Measurements from ENCODE around the gene CLSTN3.

CLSTN3 gene

GRCh38 chr12:7150356-7150755 lies 20.2 kb downstream of the CLSTN3 start:
- no peak overlapping the region for H3K9ac ChIP-seq
- H3K4me3 ChIP-seq (IDR thresholded peaks at IDR 0.05; ENCODE audit: insufficient read depth, low read depth, low read length): no peak overlapping the region
- H4K20me1 ChIP-seq (ENCODE audit: insufficient read depth): no peaks in the 10 kb centered on the region
- H3K27ac ChIP-seq: no peak overlapping the region
- no peaks in the 10 kb centered on the region for H3K4me1 ChIP-seq (ENCODE audit: low read depth, poor library complexity, severe bottlenecking)
- no peaks in the 10 kb centered on the region for H3K79me2 ChIP-seq (ENCODE audit: insufficient read depth, low read depth)
- H2AFZ ChIP-seq (ENCODE audit: low read depth): no peak overlapping the region
- no peaks in the 10 kb centered on the region for H3K36me3 ChIP-seq (ENCODE audit: insufficient read depth)
- H3K27me3 ChIP-seq (ENCODE audit: insufficient read depth, low read depth): no peaks in the 10 kb centered on the region
- no peak for TF ChIP-seq CTCF (conservative IDR thresholded peaks at IDR 0.05; ENCODE audit: low read depth, low read length)
- H3K4me2 ChIP-seq: no peak overlapping the region

GRCh38 chr12:7150841-7151240 lies 20.7 kb downstream of the CLSTN3 start:
- no peaks in the 10 kb centered on the region for H3K79me2 ChIP-seq (ENCODE audit: insufficient read depth, low read depth)
- H3K4me3 ChIP-seq (IDR thresholded peaks at IDR 0.05; ENCODE audit: insufficient read depth, low read depth, low read length): no peak overlapping the region
- no peaks in the 10 kb centered on the region for H3K36me3 ChIP-seq (ENCODE audit: insufficient read depth)
- TF ChIP-seq CTCF (conservative IDR thresholded peaks at IDR 0.05; ENCODE audit: low read depth, low read length): no peak
- no peaks in the 10 kb centered on the region for H4K20me1 ChIP-seq (ENCODE audit: insufficient read depth)
- no peak overlapping the region for H3K9ac ChIP-seq
- no peaks in the 10 kb centered on the region for H3K27me3 ChIP-seq (ENCODE audit: insufficient read depth, low read depth)
- H3K27ac ChIP-seq: no peak overlapping the region
- H3K4me2 ChIP-seq: no peak overlapping the region
- H2AFZ ChIP-seq (ENCODE audit: low read depth): no peak overlapping the region
- H3K4me1 ChIP-seq (ENCODE audit: low read depth, poor library complexity, severe bottlenecking): no peaks in the 10 kb centered on the region

GRCh38 chr12:7151532-7151931 lies 21.4 kb downstream of the CLSTN3 start:
- Histone ChIP-seq H3K4me3 (IDR thresholded peaks at IDR 0.05; ENCODE audit: insufficient read depth, low read depth, low read length) (no peak overlapping the region), H3K9ac (no peak overlapping the region), H3K27ac (no peak overlapping the region), H4K20me1 (ENCODE audit: insufficient read depth) (no peaks in the 10 kb centered on the region), H3K36me3 (ENCODE audit: insufficient read depth) (no peaks in the 10 kb centered on the region), H3K79me2 (ENCODE audit: insufficient read depth, low read depth) (no peaks in the 10 kb centered on the region), H2AFZ (ENCODE audit: low read depth) (no peak overlapping the region), H3K4me2 (no peak overlapping the region), H3K4me1 (ENCODE audit: low read depth, poor library complexity, severe bottlenecking) (no peaks in the 10 kb centered on the region), H3K27me3 (ENCODE audit: insufficient read depth, low read depth) (no peaks in the 10 kb centered on the region)
- no peak for TF ChIP-seq CTCF (conservative IDR thresholded peaks at IDR 0.05; ENCODE audit: low read depth, low read length)

GRCh38 chr12:7152818-7153217 lies 22.6 kb downstream of the CLSTN3 start:
- TF ChIP-seq CTCF (conservative IDR thresholded peaks at IDR 0.05; ENCODE audit: low read depth, low read length): no peak
- H3K79me2 ChIP-seq (ENCODE audit: insufficient read depth, low read depth): no peaks in the 10 kb centered on the region
- no peaks in the 10 kb centered on the region for H4K20me1 ChIP-seq (ENCODE audit: insufficient read depth)
- H3K4me2 ChIP-seq: no peak overlapping the region
- no peaks in the 10 kb centered on the region for H3K4me1 ChIP-seq (ENCODE audit: low read depth, poor library complexity, severe bottlenecking)
- H3K9ac ChIP-seq: no peak overlapping the region
- H3K4me3 ChIP-seq (IDR thresholded peaks at IDR 0.05; ENCODE audit: insufficient read depth, low read depth, low read length): no peak overlapping the region
- H3K36me3 ChIP-seq (ENCODE audit: insufficient read depth): no peaks in the 10 kb centered on the region
- no peaks in the 10 kb centered on the region for H3K27me3 ChIP-seq (ENCODE audit: insufficient read depth, low read depth)
- H3K27ac ChIP-seq: no peak overlapping the region
- H2AFZ ChIP-seq (ENCODE audit: low read depth): no peak overlapping the region

- no peak overlapping the region for H3K9ac ChIP-seq
- no peak overlapping the region for H2AFZ ChIP-seq (ENCODE audit: low read depth)
- H3K4me3 ChIP-seq (IDR thresholded peaks at IDR 0.05; ENCODE audit: insufficient read depth, low read depth, low read length): no peak overlapping the region
- TF ChIP-seq CTCF (conservative IDR thresholded peaks at IDR 0.05; ENCODE audit: low read depth, low read length): no peak
- H3K36me3 ChIP-seq (ENCODE audit: insufficient read depth): no peaks in the 10 kb centered on the region
- H3K4me1 ChIP-seq (ENCODE audit: low read depth, poor library complexity, severe bottlenecking): no peaks in the 10 kb centered on the region
- H3K4me2 ChIP-seq: no peak overlapping the region
- H3K27ac ChIP-seq: no peak overlapping the region
- no peaks in the 10 kb centered on the region for H3K79me2 ChIP-seq (ENCODE audit: insufficient read depth, low read depth)
- H4K20me1 ChIP-seq (ENCODE audit: insufficient read depth): no peaks in the 10 kb centered on the region
- no peaks in the 10 kb centered on the region for H3K27me3 ChIP-seq (ENCODE audit: insufficient read depth, low read depth)
These were observed 23.9 kb downstream of the CLSTN3 start for GRCh38 chr12:7154042-7154441.

Measured in KMS-11 (cell line).